Loucy (cell line): ENCODE results near the gene PHEX.

Source experiments
- H2AFZ ChIP-seq: fragments of 200-600 bp; sonication (generic); 2 replicates; pipeline ENCODE4 v1.6.0; 2016; ENCODE audit warnings: antibody characterized with exemption, mild to moderate bottlenecking, low read length, moderate library complexity
- H3F3A ChIP-seq: fragments of 200-600 bp; 2 replicates; pipeline ENCODE4 v1.6.0; 2016; ENCODE audit warnings: antibody characterized with exemption, low read depth, mild to moderate bottlenecking
- H3K27me3 ChIP-seq: fragments of 200-600 bp; sonication (generic); 2 replicates; pipeline ENCODE4 v1.6.1; 2014; ENCODE audit warnings: low read length, mild to moderate bottlenecking; ENCODE audit not compliant: insufficient read depth, poor library complexity, severe bottlenecking
- H3K36me3 ChIP-seq: fragments of 200-600 bp; sonication (generic); 2 replicates; pipeline ENCODE4 v1.6.1; 2016; ENCODE audit warnings: low read length; ENCODE audit not compliant: insufficient read depth
- H3K4me1 ChIP-seq: fragments of 200-600 bp; sonication (generic); 2 replicates; pipeline ENCODE4 v1.5.1; 2014; ENCODE audit warnings: low read length, mild to moderate bottlenecking; ENCODE audit not compliant: insufficient read depth, poor library complexity, severe bottlenecking
- H3K4me2 ChIP-seq: fragments of 200-600 bp; sonication (generic); 2 replicates; pipeline ENCODE4 v1.6.0; 2014; ENCODE audit warnings: antibody characterized with exemption, low read length, low read depth, mild to moderate bottlenecking; ENCODE audit not compliant: poor library complexity, severe bottlenecking
- H3K4me3 ChIP-seq: fragments of 200-600 bp; sonication (generic); 2 replicates; pipeline ENCODE4 v1.5.1; 2014; ENCODE audit warnings: low read length, mild to moderate bottlenecking, mixed read lengths; ENCODE audit not compliant: poor library complexity, severe bottlenecking
- H3K79me2 ChIP-seq: fragments of 200-600 bp; sonication (generic); 2 replicates; pipeline ENCODE4 v1.6.1; 2014; ENCODE audit warnings: low read length; ENCODE audit not compliant: insufficient read depth
- H3K9ac ChIP-seq: fragments of 200-600 bp; sonication (generic); 2 replicates; pipeline ENCODE4 v1.6.0; 2014; ENCODE audit warnings: mild to moderate bottlenecking, low read depth, low read length, moderate library complexity; ENCODE audit not compliant: poor library complexity, severe bottlenecking
- H3K9me2 ChIP-seq: fragments of 200-600 bp; sonication (generic); replicated peaks from 2 replicates; pipeline ENCODE4 v1.6.1; 2016; ENCODE audit warnings: low read depth, low read length, mixed read lengths
- H3K9me3 ChIP-seq: fragments of 200-600 bp; sonication (generic); 2 replicates; pipeline ENCODE4 v1.6.1; 2014; ENCODE audit warnings: mild to moderate bottlenecking, antibody characterized with exemption, low read length, low read depth; ENCODE audit not compliant: insufficient read depth
- H4K20me1 ChIP-seq: fragments of 200-600 bp; sonication (generic); 2 replicates; pipeline ENCODE4 v1.6.0; 2014; ENCODE audit warnings: antibody characterized with exemption, low read length, mild to moderate bottlenecking; ENCODE audit not compliant: insufficient read depth, poor library complexity, severe bottlenecking
- EZH2phosphoT487 ChIP-seq: fragments of 200-600 bp; IDR thresholded peaks from 2 replicates; pipeline ENCODE4 v1.6.1; 2018; ENCODE audit warnings: antibody characterized with exemption, mild to moderate bottlenecking, moderate library complexity, borderline replicate concordance
- TF ChIP-seq, protein P1 (sequence below): fragments of 200-600 bp; sonication (generic); conservative IDR thresholded peaks from 2 replicates; pipeline ENCODE4 v1.5.1; 2014; ENCODE audit warnings: mild to moderate bottlenecking, antibody characterized with exemption, low read length

Gene PHEX

DNA sequence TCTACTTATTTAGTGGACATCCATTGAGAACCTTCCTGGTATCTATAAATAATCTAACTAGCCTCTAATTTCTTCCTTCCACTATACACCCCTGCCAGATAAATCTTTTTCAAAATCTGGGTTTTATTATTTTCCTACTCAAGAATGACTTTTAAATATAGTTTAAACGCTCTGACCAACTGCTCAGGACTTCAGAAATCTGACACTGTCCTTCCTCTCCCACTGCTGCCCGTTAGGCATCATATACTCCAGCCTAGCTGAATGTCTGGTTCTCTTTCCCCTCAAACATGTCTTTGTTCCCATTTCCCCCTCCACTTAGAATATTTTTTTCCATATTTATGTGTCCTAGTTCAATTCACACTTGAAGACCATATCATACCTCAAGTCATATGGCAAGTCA lies 205.4 kb downstream of the PHEX start:
- TF ChIP-seq, protein P1, sequence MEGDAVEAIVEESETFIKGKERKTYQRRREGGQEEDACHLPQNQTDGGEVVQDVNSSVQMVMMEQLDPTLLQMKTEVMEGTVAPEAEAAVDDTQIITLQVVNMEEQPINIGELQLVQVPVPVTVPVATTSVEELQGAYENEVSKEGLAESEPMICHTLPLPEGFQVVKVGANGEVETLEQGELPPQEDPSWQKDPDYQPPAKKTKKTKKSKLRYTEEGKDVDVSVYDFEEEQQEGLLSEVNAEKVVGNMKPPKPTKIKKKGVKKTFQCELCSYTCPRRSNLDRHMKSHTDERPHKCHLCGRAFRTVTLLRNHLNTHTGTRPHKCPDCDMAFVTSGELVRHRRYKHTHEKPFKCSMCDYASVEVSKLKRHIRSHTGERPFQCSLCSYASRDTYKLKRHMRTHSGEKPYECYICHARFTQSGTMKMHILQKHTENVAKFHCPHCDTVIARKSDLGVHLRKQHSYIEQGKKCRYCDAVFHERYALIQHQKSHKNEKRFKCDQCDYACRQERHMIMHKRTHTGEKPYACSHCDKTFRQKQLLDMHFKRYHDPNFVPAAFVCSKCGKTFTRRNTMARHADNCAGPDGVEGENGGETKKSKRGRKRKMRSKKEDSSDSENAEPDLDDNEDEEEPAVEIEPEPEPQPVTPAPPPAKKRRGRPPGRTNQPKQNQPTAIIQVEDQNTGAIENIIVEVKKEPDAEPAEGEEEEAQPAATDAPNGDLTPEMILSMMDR, result no peak
- no peak for TF ChIP-seq EZH2phosphoT487
- Histone ChIP-seq H3K4me1 (no peaks in the 10 kb centered on the region), H4K20me1 (no peaks in the 10 kb centered on the region), H3F3A (no peaks in the 10 kb centered on the region), H2AFZ (no peak overlapping the region), H3K4me2 (no peak overlapping the region), H3K27me3 (no peaks in the 10 kb centered on the region), H3K79me2 (no peaks in the 10 kb centered on the region), H3K9ac (no peak overlapping the region), H3K36me3 (no peaks in the 10 kb centered on the region), H3K9me2 (no peaks in the 10 kb centered on the region), H3K9me3 (no peaks in the 10 kb centered on the region), H3K4me3 (no peak overlapping the region)

DNA sequence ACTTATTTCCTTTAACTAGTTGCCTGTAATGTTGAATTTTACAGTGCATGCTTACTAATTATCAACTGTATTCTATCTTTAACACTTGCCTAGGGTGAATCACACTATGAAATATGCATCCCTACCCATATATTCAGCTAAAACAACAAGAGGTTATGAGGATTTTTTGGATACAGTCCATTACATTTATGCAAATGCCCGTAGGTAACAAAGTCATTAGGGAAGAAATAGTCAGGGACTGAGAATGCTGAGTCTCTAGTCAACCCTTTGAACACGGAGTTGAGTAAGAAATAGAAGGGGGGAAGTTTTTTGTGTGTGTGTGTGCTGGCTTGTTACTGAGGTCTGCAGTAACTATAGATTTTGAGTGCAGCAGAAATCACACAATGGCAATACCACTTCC lies 214.5 kb downstream of the PHEX start:
- no peaks in the 10 kb centered on the region for H3K4me1 ChIP-seq
- no peaks in the 10 kb centered on the region for H3K79me2 ChIP-seq
- no peaks in the 10 kb centered on the region for H3K9me3 ChIP-seq
- no peak overlapping the region for H3K4me2 ChIP-seq
- no peaks in the 10 kb centered on the region for H3K9me2 ChIP-seq
- TF ChIP-seq EZH2phosphoT487, result no peak
- TF ChIP-seq, protein P1, result no peak
- no peaks in the 10 kb centered on the region for H3K27me3 ChIP-seq
- no peak overlapping the region for H3K4me3 ChIP-seq
- no peak overlapping the region for H3K9ac ChIP-seq
- H3F3A ChIP-seq, result no peaks in the 10 kb centered on the region
- no peak overlapping the region for H2AFZ ChIP-seq
- H3K36me3 ChIP-seq, result no peaks in the 10 kb centered on the region
- no peaks in the 10 kb centered on the region for H4K20me1 ChIP-seq

DNA sequence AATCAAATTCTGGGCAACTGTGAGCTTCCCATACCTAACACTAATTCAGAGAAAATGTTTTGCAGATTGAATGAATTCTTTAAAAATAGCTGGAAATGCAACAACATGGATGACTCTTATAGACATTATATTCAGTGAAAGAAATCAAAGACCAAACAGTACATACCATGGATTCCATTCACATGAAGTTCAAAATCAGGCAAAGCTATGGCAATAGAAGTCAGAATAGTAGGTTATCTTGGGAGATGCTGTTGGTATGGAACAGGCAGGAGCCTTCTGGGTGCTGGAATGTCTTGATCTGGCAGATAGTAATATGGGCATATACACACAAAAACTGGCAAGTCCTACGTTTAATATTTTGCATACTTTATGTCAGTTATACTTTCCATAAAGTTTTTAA lies 215.0 kb downstream of the PHEX start:
- no peaks in the 10 kb centered on the region for H3K79me2 ChIP-seq
- H3F3A ChIP-seq, result no peaks in the 10 kb centered on the region
- H3K4me1 ChIP-seq, result no peaks in the 10 kb centered on the region
- no peak overlapping the region for H3K4me2 ChIP-seq
- no peaks in the 10 kb centered on the region for H4K20me1 ChIP-seq
- H2AFZ ChIP-seq, result no peak overlapping the region
- H3K9me3 ChIP-seq, result no peaks in the 10 kb centered on the region
- no peaks in the 10 kb centered on the region for H3K27me3 ChIP-seq
- no peaks in the 10 kb centered on the region for H3K36me3 ChIP-seq
- no peak overlapping the region for H3K4me3 ChIP-seq
- TF ChIP-seq EZH2phosphoT487, result no peak
- TF ChIP-seq, protein P1, result no peak
- H3K9me2 ChIP-seq, result no peaks in the 10 kb centered on the region
- no peak overlapping the region for H3K9ac ChIP-seq
